Panc1 (cell line): ENCODE measurements around the gene SLC22A23. TPM values are rescaled to one million over a fixed set of nuclear protein-coding genes. Genes with fewer than 3 reads are reported as not detected.

Experiments used
- ATAC-seq: fragments of 200-7000 bp; cut with Tn5 transposase; 2 replicates; pipeline ENCODE4 v1.9.1; 2020; ENCODE audit warnings: mild to moderate bottlenecking, moderate library complexity
- BruUV-seq: library from RNA; stranded (reverse); fragments of 400-500 nt; replicated peaks from 2 replicates; lab custom pipeline; 2021; lab: Mats Ljungman, UMichigan
- CTCF ChIA-PET: fragments of 300-600 bp; sonication (Branson Sonifier 250); formaldehyde crosslinking; loops from one replicate; lab custom pipeline; 2022; ENCODE audit warnings: antibody characterized with exemption; lab: Charles Lee
- POLR2A ChIA-PET: fragments of 300-600 bp; sonication (Branson Sonifier 250); formaldehyde crosslinking; loops from one replicate; lab custom pipeline; 2022; ENCODE audit warnings: antibody characterized with exemption; lab: Charles Lee
- DNase-seq: peaks from one replicate; pipeline ENCODE4 v3.0.0-alpha.2; 2010; ENCODE audit warnings: low read depth, low spot score
- H3K27ac ChIP-seq: 2 replicates; pipeline ENCODE4 v1.5.1; 2011; ENCODE audit warnings: mild to moderate bottlenecking, low read length, inconsistent platforms
- H3K27me3 ChIP-seq: fragments of 200-500 bp; sonication (Bioruptor generic); 2 replicates; pipeline ENCODE4 v1.6.0; 2014; ENCODE audit warnings: low read length, inconsistent platforms; ENCODE audit not compliant: control insufficient read depth, insufficient read depth
- H3K36me3 ChIP-seq: fragments of 200-500 bp; sonication (Bioruptor generic); 2 replicates; pipeline ENCODE4 v1.5.1; 2014; ENCODE audit warnings: inconsistent platforms, mild to moderate bottlenecking, low read length, moderate library complexity; ENCODE audit not compliant: control insufficient read depth, insufficient read depth
- H3K4me1 ChIP-seq: 2 replicates; pipeline ENCODE4 v1.5.1; 2011; ENCODE audit warnings: inconsistent platforms, mild to moderate bottlenecking, low read length, moderate library complexity; ENCODE audit not compliant: control insufficient read depth, insufficient read depth
- H3K4me3 ChIP-seq, 2 experiments: 2 replicates each; pipeline ENCODE4 v1.5.1; 2011 to 2012; ENCODE audit warnings: low read depth in 2 of 2, low read length in 2 of 2, mild to moderate bottlenecking in 2 of 2, inconsistent platforms in 1 of 2, moderate library complexity in 1 of 2
- H3K9me3 ChIP-seq: fragments of 200-500 bp; sonication (Bioruptor generic); 2 replicates; pipeline ENCODE4 v1.5.1; 2014; ENCODE audit warnings: low read depth, mild to moderate bottlenecking, inconsistent platforms, low read length, moderate library complexity; ENCODE audit not compliant: control insufficient read depth, insufficient read depth
- CTCF ChIP-seq: fragments of 450-650 bp; IDR thresholded peaks from 2 replicates; pipeline ENCODE4 v1.5.1; 2017; ENCODE audit warnings: mild to moderate bottlenecking
- POLR2AphosphoS5 ChIP-seq: IDR thresholded peaks from 2 replicates; pipeline ENCODE4 v1.6.1; 2012; ENCODE audit warnings: mild to moderate bottlenecking, low read depth, low read length, moderate library complexity
- REST ChIP-seq, 2 experiments: IDR thresholded peaks; 2 replicates each; pipeline ENCODE4 v1.6.1; 2011 to 2012; ENCODE audit warnings: low read depth in 2 of 2, control low read depth in 1 of 2, low read length in 1 of 2, mild to moderate bottlenecking in 1 of 2, moderate library complexity in 1 of 2; ENCODE audit not compliant: insufficient read depth in 1 of 2
- SIN3A ChIP-seq: IDR thresholded peaks from 2 replicates; pipeline ENCODE4 v1.6.1; 2012; ENCODE audit warnings: low read depth, mild to moderate bottlenecking, low read length, moderate library complexity, borderline replicate concordance; ENCODE audit not compliant: insufficient read depth
- TCF7L2 ChIP-seq: IDR thresholded peaks from 2 replicates; pipeline ENCODE4 v1.6.1; 2011; ENCODE audit warnings: mild to moderate bottlenecking, low read depth, low read length, inconsistent platforms
- in situ Hi-C: cut with HindIII; loops from 2 replicates; pipeline ENCODE4 v1.10.0; 2016; ENCODE audit warnings: low sequenced_read_pairs, low pct_unique_long_range_greater_than_20kb
- intact Hi-C: fragments of 100-400 bp; cut with micrococcal nuclease; formaldehyde crosslinking; loops from one replicate; pipeline ENCODE4 v1.10.0; 2022; ENCODE audit not compliant: unreplicated experiment
- total RNA-seq: library from RNA; stranded (reverse); gene quantifications from one replicate; pipeline ENCODE4 v1.2.1, GENCODE V29; 2021; ENCODE audit not compliant: unreplicated experiment

The SLC22A23 gene
- total RNA-seq, 1 experiment from 2014 or later: 4.5 TPM

- no peak overlapping the region for H3K4me3 ChIP-seq
- H3K9me3 ChIP-seq: no peaks in the 10 kb centered on the region
- no TSS peak for BruUV-seq
- no peaks in the 10 kb centered on the region for H3K27me3 ChIP-seq
- H3K4me1 ChIP-seq: peaks cover 15% of the 10 kb centered on the region
- DNase-seq: no peak
- intact Hi-C loops: loop anchor here (10.0 kb wide), 1 partner anchor 161 kb away; the partner anchor contains the start of gene SLC22A23
- TF ChIP-seq TCF7L2 (no peak), SIN3A (no peak), CTCF (no peak), POLR2AphosphoS5 (no peak), REST (IDR thresholded peaks at IDR 0.05; ENCODE audit: insufficient read depth in 1 of 2, low read depth in 2 of 2, low read length in 1 of 2) (no peak)
- POLR2A ChIA-PET: no interaction called here
- no peak overlapping the region for H3K27ac ChIP-seq
- in situ Hi-C loops: no loop called here
- CTCF ChIA-PET: no interaction called here
- ATAC-seq: no peak
- no peaks in the 10 kb centered on the region for H3K36me3 ChIP-seq
Observed at GRCh38 chr6:3293271-3294155, 163.3 kb downstream of the SLC22A23 start.

- Histone ChIP-seq H3K36me3 (no peaks in the 10 kb centered on the region), H3K27ac (no peak overlapping the region), H3K4me3 (no peak overlapping the region), H3K27me3 (no peaks in the 10 kb centered on the region), H3K4me1 (peaks cover 15% of the 10 kb centered on the region), H3K9me3 (no peaks in the 10 kb centered on the region)
- CTCF ChIA-PET: no interaction called here
- in situ Hi-C loops: no loop called here
- TF ChIP-seq POLR2AphosphoS5: no peak
- no peak for ATAC-seq
- intact Hi-C loops: loop anchor here (10.0 kb wide), 1 partner anchor 162 kb away; the partner anchor contains the start of gene SLC22A23
- no peak for DNase-seq
- no TSS peak for BruUV-seq
- POLR2A ChIA-PET: no interaction called here
Observed at GRCh38 chr6:3292431-3293197, 164.2 kb downstream of the SLC22A23 start.
